ENCODE results near the gene KRT80. TPM values are rescaled to one million over a fixed set of nuclear protein-coding genes. Genes with fewer than 3 reads are reported as not detected.

KRT80 gene
- total and polyA plus RNA-seq, 2 of the 13 experiments (the other 11 are each of a cell fraction or from before 2014, with no cell fraction given): 0.27 to 0.53 TPM

DNA sequence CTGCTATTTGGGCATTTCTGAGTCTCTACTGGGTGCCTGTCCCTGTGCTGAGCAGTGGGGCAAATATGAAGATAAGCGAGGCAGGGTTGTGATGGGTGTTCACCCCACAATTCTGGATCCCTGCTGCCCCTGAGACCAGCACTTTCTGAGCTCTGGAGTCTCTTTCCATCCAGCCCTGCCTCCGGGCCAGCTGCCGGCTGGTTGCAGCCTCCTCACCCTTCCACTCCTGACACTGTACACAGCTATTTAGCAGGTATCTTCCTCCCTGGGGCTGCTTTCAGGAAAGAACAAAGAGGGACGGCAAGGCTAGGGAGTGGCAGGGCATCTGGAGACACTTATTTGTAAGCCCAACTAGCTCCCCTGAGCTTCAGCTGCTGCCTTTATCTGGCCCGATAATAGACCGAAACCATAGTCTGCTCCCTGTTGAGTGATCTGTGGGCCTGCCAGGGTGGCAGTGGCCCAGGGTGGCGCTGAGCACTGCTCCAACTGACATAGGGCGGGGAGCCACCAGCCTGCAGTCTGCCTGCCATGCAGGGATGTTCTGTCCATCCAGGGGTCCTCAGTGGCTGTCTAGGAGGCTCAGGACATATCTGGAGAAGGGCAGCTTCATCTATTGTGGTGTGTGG lies 7.6 kb upstream of the KRT80 start (continued):
- no peak for TF ChIP-seq NCOA5 (CRISPR knock-in tag; IDR thresholded peaks at IDR 0.05)
- TF ChIP-seq HNRNPUL1 (IDR thresholded peaks at IDR 0.05; ENCODE audit: low read depth, low read length): no peak
- TF ChIP-seq ZNF251 (CRISPR knock-in tag; IDR thresholded peaks at IDR 0.05): no peak
- TF ChIP-seq, protein P1, sequence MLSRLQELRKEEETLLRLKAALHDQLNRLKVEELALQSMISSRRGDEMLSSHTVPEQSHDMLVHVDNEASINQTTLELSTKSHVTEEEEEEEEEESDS (CRISPR knock-in tag; IDR thresholded peaks at IDR 0.05; ENCODE audit: borderline replicate concordance): no peak
- TF ChIP-seq NFYC (CRISPR knock-in tag; IDR thresholded peaks at IDR 0.05): no peak
- no peak for TF ChIP-seq TAF1 (CRISPR knock-in tag; IDR thresholded peaks at IDR 0.05)
- TF ChIP-seq HIVEP1 (CRISPR knock-in tag; IDR thresholded peaks at IDR 0.05): no peak

DNA sequence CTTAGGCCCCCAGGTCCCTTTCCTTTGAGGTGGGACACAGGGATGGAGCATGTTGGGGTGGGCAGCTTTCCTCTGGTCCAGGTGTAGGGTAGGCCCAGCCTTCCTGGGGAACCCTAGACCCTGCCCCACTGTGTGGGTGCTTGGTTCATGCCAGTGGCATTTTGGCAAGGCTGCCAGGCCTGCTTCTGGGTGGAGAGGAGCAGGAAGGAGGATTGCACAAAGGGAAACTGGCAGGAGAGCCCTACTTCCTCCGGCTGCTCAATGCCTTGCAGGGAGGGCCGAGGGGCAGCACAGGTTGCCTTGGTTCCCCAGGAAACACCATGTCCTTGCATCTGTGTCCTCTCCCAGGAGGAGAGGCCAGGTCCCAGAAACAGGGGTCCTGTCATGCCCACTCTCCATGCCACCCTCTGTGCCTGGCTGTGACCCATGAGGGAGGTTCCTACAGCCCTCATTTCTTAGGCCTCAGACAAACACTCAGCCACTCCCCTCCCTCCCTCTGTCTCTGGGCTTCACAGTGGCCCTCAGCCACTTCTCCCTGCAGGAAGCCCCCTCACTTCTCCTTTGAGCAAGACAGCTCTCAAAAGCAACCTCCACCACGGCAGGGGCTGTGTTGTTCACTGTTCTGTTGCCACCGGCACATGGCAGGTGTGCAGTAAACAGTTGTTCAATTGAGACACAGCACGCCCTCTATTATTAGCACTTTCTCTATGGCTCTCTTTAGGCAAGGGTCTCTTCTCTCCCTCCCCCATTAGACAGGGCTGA lies 6.8 kb upstream of the KRT80 start:
- Histone ChIP-seq H2AFZ (ENCODE audit: low read length) (no peak overlapping the region), H3K4me1 (ENCODE audit: insufficient read depth, low read length) (peaks cover 10% of the 10 kb centered on the region; the same call in 1 of the 2 replicates), H3K9me3 (ENCODE audit: low read length) (no peaks in the 10 kb centered on the region), H3K4me2 (ENCODE audit: low read depth, low read length) (no peak overlapping the region), H3K27me3 (ENCODE audit: control insufficient read depth in 1 of 2, insufficient read depth in 2 of 2, low read length in 2 of 2) (peaks cover 7 to 50% of the 10 kb centered on the region in 2 experiments), H3K36me3 (replicated peaks in 1 of 2; ENCODE audit: control insufficient read depth in 1 of 2, insufficient read depth in 2 of 2, low read length in 2 of 2) (no peaks in the 10 kb centered on the region), H3K9ac (ENCODE audit: insufficient read depth, low read depth, low read length) (no peak overlapping the region), H4K20me1 (ENCODE audit: insufficient read depth, low read length) (no peaks in the 10 kb centered on the region), H3K4me3 (replicated peaks in 1 of 3; ENCODE audit: insufficient read depth in 1 of 3, low read depth in 2 of 3, low read length in 3 of 3) (no peak overlapping the region), H3K79me2 (ENCODE audit: insufficient read depth, low read length) (no peaks in the 10 kb centered on the region), H3K27ac (ENCODE audit: extremely low read length, insufficient read depth, low read length) (no peak overlapping the region)
- ChIA-PET CTCF (ENCODE audit: low intra/inter-chr PET ratio, low total read pairs) (no interaction called here), POLR2A (no interaction called here)
- 9% methylated on average over 3 of the region's 5 CpGs for WGBS (ENCODE audit: low lambda C conversion rate)
- in situ Hi-C loops (cut with HindIII; ENCODE audit: extremely low pct_ligation_motif_present, low pct_unique_long_range_greater_than_20kb): no loop called here
- intact Hi-C loops (cut with micrococcal nuclease; ENCODE audit: unreplicated experiment): no loop called here
- no peak for DNase-seq (ENCODE audit: low spot score)
- FAIRE-seq: no peak
- BruUV-seq (replicated peaks): no TSS peak
- no peak for ATAC-seq
- no peak for TF ChIP-seq PAX8 (CRISPR knock-in tag; IDR thresholded peaks at IDR 0.05; ENCODE audit: borderline replicate concordance)
- TF ChIP-seq, protein P2, sequence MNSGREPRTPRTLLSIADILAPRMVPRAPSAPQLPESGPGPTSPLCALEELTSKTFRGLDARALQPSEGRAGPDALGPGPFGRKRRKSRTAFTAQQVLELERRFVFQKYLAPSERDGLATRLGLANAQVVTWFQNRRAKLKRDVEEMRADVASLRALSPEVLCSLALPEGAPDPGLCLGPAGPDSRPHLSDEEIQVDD (CRISPR knock-in tag; IDR thresholded peaks at IDR 0.05; ENCODE audit: borderline replicate concordance): no peak
- no peak for TF ChIP-seq GPN1 (CRISPR knock-in tag; IDR thresholded peaks at IDR 0.05; ENCODE audit: borderline replicate concordance)
- TF ChIP-seq, protein P3, sequence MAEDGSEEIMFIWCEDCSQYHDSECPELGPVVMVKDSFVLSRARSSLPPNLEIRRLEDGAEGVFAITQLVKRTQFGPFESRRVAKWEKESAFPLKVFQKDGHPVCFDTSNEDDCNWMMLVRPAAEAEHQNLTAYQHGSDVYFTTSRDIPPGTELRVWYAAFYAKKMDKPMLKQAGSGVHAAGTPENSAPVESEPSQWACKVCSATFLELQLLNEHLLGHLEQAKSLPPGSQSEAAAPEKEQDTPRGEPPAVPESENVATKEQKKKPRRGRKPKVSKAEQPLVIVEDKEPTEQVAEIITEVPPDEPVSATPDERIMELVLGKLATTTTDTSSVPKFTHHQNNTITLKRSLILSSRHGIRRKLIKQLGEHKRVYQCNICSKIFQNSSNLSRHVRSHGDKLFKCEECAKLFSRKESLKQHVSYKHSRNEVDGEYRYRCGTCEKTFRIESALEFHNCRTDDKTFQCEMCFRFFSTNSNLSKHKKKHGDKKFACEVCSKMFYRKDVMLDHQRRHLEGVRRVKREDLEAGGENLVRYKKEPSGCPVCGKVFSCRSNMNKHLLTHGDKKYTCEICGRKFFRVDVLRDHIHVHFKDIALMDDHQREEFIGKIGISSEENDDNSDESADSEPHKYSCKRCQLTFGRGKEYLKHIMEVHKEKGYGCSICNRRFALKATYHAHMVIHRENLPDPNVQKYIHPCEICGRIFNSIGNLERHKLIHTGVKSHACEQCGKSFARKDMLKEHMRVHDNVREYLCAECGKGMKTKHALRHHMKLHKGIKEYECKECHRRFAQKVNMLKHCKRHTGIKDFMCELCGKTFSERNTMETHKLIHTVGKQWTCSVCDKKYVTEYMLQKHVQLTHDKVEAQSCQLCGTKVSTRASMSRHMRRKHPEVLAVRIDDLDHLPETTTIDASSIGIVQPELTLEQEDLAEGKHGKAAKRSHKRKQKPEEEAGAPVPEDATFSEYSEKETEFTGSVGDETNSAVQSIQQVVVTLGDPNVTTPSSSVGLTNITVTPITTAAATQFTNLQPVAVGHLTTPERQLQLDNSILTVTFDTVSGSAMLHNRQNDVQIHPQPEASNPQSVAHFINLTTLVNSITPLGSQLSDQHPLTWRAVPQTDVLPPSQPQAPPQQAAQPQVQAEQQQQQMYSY (CRISPR knock-in tag; IDR thresholded peaks at IDR 0.05): no peak
- TF ChIP-seq MTA1 (CRISPR knock-in tag; IDR thresholded peaks at IDR 0.05; ENCODE audit: borderline replicate concordance): no peak
- no peak for TF ChIP-seq MTA3 (CRISPR knock-in tag; IDR thresholded peaks at IDR 0.05)
- TF ChIP-seq SOX6 (IDR thresholded peaks at IDR 0.05): no peak
- no peak for TF ChIP-seq SOX6 (CRISPR knock-in tag; IDR thresholded peaks at IDR 0.05)
- TF ChIP-seq ZNF121 (CRISPR knock-in tag; IDR thresholded peaks at IDR 0.05): no peak
- TF ChIP-seq ZNF768 (CRISPR knock-in tag; IDR thresholded peaks at IDR 0.05): no peak
- no peak for TF ChIP-seq ZNF282 (IDR thresholded peaks at IDR 0.05; ENCODE audit: partially characterized antibody)
- TF ChIP-seq SP140L (CRISPR knock-in tag; IDR thresholded peaks at IDR 0.05; ENCODE audit: borderline replicate concordance): no peak
- TF ChIP-seq ZBTB8A (CRISPR knock-in tag; IDR thresholded peaks at IDR 0.05; ENCODE audit: borderline replicate concordance, low read depth): no peak
